ENCODE measurements around the gene PDE4D. TPM values are rescaled to one million over a fixed set of nuclear protein-coding genes. Genes with fewer than 3 reads are reported as not detected.
"Not testable (repeated sequence)": the region's sequence is repeated elsewhere in the genome, so short reads cannot be mapped to it uniquely, and the experiment has no call there.

Gene PDE4D
- total RNA-seq, 1 donor from 2014 or later: 13.2 TPM

- H3K27me3 Mint-ChIP-seq (ENCODE audit: unreplicated experiment): no peaks in the 10 kb centered on the region
- no peaks in the 10 kb centered on the region for H3K4me1 Mint-ChIP-seq (ENCODE audit: low read depth, unreplicated experiment)
- H3K9me3 Mint-ChIP-seq (ENCODE audit: unreplicated experiment): no peaks in the 10 kb centered on the region
- no peak overlapping the region for H3K4me3 Mint-ChIP-seq (ENCODE audit: unreplicated experiment)
- DNase-seq: no peak
- TF ChIP-seq CTCF (IDR thresholded peaks at IDR 0.05; ENCODE audit: partially characterized antibody, unreplicated experiment): no peak
- H3K36me3 Mint-ChIP-seq (ENCODE audit: unreplicated experiment): no peaks in the 10 kb centered on the region
- no peak overlapping the region for H3K27ac Mint-ChIP-seq (ENCODE audit: unreplicated experiment)
Measured at GRCh38 chr5:59579824-59580167, 313.7 kb downstream of the PDE4D start.

- no peak for TF ChIP-seq CTCF (IDR thresholded peaks at IDR 0.05; ENCODE audit: partially characterized antibody, unreplicated experiment)
- Mint-ChIP-seq H3K4me1 (ENCODE audit: low read depth, unreplicated experiment) (no peaks in the 10 kb centered on the region), H3K4me3 (ENCODE audit: unreplicated experiment) (no peak overlapping the region), H3K36me3 (ENCODE audit: unreplicated experiment) (no peaks in the 10 kb centered on the region), H3K9me3 (ENCODE audit: unreplicated experiment) (no peaks in the 10 kb centered on the region), H3K27ac (ENCODE audit: unreplicated experiment) (no peak overlapping the region), H3K27me3 (ENCODE audit: unreplicated experiment) (no peaks in the 10 kb centered on the region)
- no peak for DNase-seq
Measured at GRCh38 chr5:59579101-59579823, 314.3 kb downstream of the PDE4D start.

GRCh38 chr5:59577485-59577884 is 316.0 kb downstream of the PDE4D start:
- no peak for DNase-seq
- Mint-ChIP-seq H3K4me3 (ENCODE audit: unreplicated experiment) (no peak overlapping the region), H3K27me3 (ENCODE audit: unreplicated experiment) (no peaks in the 10 kb centered on the region), H3K4me1 (ENCODE audit: low read depth, unreplicated experiment) (no peaks in the 10 kb centered on the region), H3K9me3 (ENCODE audit: unreplicated experiment) (no peaks in the 10 kb centered on the region), H3K27ac (ENCODE audit: unreplicated experiment) (no peak overlapping the region), H3K36me3 (ENCODE audit: unreplicated experiment) (no peaks in the 10 kb centered on the region)
- no peak for TF ChIP-seq CTCF (IDR thresholded peaks at IDR 0.05; ENCODE audit: partially characterized antibody, unreplicated experiment)

- Mint-ChIP-seq H3K36me3 (ENCODE audit: unreplicated experiment) (no peaks in the 10 kb centered on the region), H3K27me3 (ENCODE audit: unreplicated experiment) (no peaks in the 10 kb centered on the region), H3K4me1 (ENCODE audit: low read depth, unreplicated experiment) (no peaks in the 10 kb centered on the region), H3K27ac (ENCODE audit: unreplicated experiment) (no peak overlapping the region), H3K4me3 (ENCODE audit: unreplicated experiment) (no peak overlapping the region), H3K9me3 (ENCODE audit: unreplicated experiment) (no peaks in the 10 kb centered on the region)
- no peak for TF ChIP-seq CTCF (IDR thresholded peaks at IDR 0.05; ENCODE audit: partially characterized antibody, unreplicated experiment)
- no peak for DNase-seq
Measured at GRCh38 chr5:59575648-59576445, 317.7 kb downstream of the PDE4D start.

GRCh38 chr5:59573509-59573908 is 320.0 kb downstream of the PDE4D start:
- not testable (repeated sequence) for H3K4me3 Mint-ChIP-seq (ENCODE audit: unreplicated experiment); H3K36me3 Mint-ChIP-seq (ENCODE audit: unreplicated experiment); H3K9me3 Mint-ChIP-seq (ENCODE audit: unreplicated experiment); H3K4me1 Mint-ChIP-seq (ENCODE audit: low read depth, unreplicated experiment); H3K27me3 Mint-ChIP-seq (ENCODE audit: unreplicated experiment); H3K27ac Mint-ChIP-seq (ENCODE audit: unreplicated experiment); DNase-seq
